Lower leg skin (tissue), 4 donors: ENCODE measurements around the gene TTC7B. TPM values are rescaled to one million over a fixed set of nuclear protein-coding genes. Genes with fewer than 3 reads are reported as not detected.

Source experiments
- DNase-seq, 2 donors: peaks; one replicate each; pipeline ENCODE4 v3.0.0-alpha.2; 2019; ENCODE audit warnings: low spot score in 2 of 2
- H3K4me3 ChIP-seq: fragments of 200-600 bp; sonication (generic); 2 replicates; pipeline ENCODE4 v1.5.1; 2017; ENCODE audit warnings: mild to moderate bottlenecking, low read depth; ENCODE audit not compliant: poor library complexity, severe bottlenecking
- CTCF ChIP-seq, 3 donors: fragments of 450-650 bp; IDR thresholded peaks; one replicate each; pipeline ENCODE4 v1.5.1; 2016; ENCODE audit warnings: antibody characterized with exemption in 3 of 3, mild to moderate bottlenecking in 3 of 3, moderate library complexity in 2 of 3
- POLR2A ChIP-seq, 2 donors: fragments of 450-650 bp; IDR thresholded peaks; one replicate each; pipeline ENCODE4 v1.6.1; 2016 to 2017; ENCODE audit warnings: antibody characterized with exemption in 2 of 2, mild to moderate bottlenecking in 1 of 2, moderate library complexity in 1 of 2
- WGBS, 2 donors: methylation state at CpG; one replicate each; pipeline ENCODE4 v1.1.5; 2018; 5-methylcytosine and 5-hydroxymethylcytosine counted together
- intact Hi-C: fragments of 100-400 bp; cut with DNase I; formaldehyde crosslinking; loops from one replicate; pipeline ENCODE4 v1.15.0; 2023; ENCODE audit warnings: low total_unique reads
- total RNA-seq, 4 donors: library from RNA; depleted of rRNA; stranded (reverse); fragments of >200 nt; gene quantifications; one replicate each; pipeline ENCODE4 v1.1.0, GENCODE V29; 2016

Gene TTC7B
- total RNA-seq, 4 donors from 2014 or later: 10.3 to 28.7 (median 20.2) TPM

GRCh38 chr14:90624732-90625400 lies 191.4 kb downstream of the TTC7B start:
- TF ChIP-seq CTCF (IDR thresholded peaks at IDR 0.05) (no peak), POLR2A (IDR thresholded peaks at IDR 0.05) (no peak)
- WGBS, 2 donors: 57 to 59% methylated on average over 14 of the region's 14 CpGs
- intact Hi-C loops: no loop called here
- DNase-seq: no peak
- H3K4me3 ChIP-seq: no peak overlapping the region

- no peak for DNase-seq
- TF ChIP-seq POLR2A (IDR thresholded peaks at IDR 0.05): no peak
- TF ChIP-seq CTCF (IDR thresholded peaks at IDR 0.05): no peak
- 49 to 51% methylated on average over 8 of the region's 8 CpGs for WGBS, 2 donors
- no peak overlapping the region for H3K4me3 ChIP-seq
- intact Hi-C loops: no loop called here
Observed at GRCh38 chr14:90624227-90624626, 192.0 kb downstream of the TTC7B start.

GRCh38 chr14:90621201-90621600 lies 195.0 kb downstream of the TTC7B start:
- WGBS, 2 donors: 94 to 95% methylated on average over 32 of the region's 32 CpGs
- TF ChIP-seq CTCF (IDR thresholded peaks at IDR 0.05) (no peak), POLR2A (IDR thresholded peaks at IDR 0.05) (no peak)
- DNase-seq: no peak
- intact Hi-C loops: no loop called here
- H3K4me3 ChIP-seq: no peak overlapping the region

GRCh38 chr14:90620568-90621077 lies 195.6 kb downstream of the TTC7B start:
- intact Hi-C loops: no loop called here

GRCh38 chr14:90619911-90620310 lies 196.3 kb downstream of the TTC7B start:
- WGBS, 2 donors: 68% methylated on average over 8 of the region's 8 CpGs
- TF ChIP-seq CTCF (IDR thresholded peaks at IDR 0.05) (no peak), POLR2A (IDR thresholded peaks at IDR 0.05) (no peak)
- intact Hi-C loops: no loop called here
- no peak overlapping the region for H3K4me3 ChIP-seq
- no peak for DNase-seq

More at GRCh38 chr14:90620568-90621077, 195.6 kb downstream of the TTC7B start:
- no peak overlapping the region for H3K4me3 ChIP-seq
- WGBS, 2 donors: 51 to 67% methylated on average over 7 of the region's 7 CpGs
- DNase-seq: no peak
- TF ChIP-seq POLR2A (IDR thresholded peaks at IDR 0.05): no peak
- TF ChIP-seq CTCF (IDR thresholded peaks at IDR 0.05): no peak

GRCh38 chr14:90617961-90618360 lies 198.3 kb downstream of the TTC7B start:
- WGBS, 2 donors: 64 to 71% methylated on average over 7 of the region's 7 CpGs
- DNase-seq: no peak
- intact Hi-C loops: no loop called here

More at GRCh38 chr14:90617961-90618360, 198.3 kb downstream of the TTC7B start:
- no peak overlapping the region for H3K4me3 ChIP-seq
- TF ChIP-seq CTCF (IDR thresholded peaks at IDR 0.05): no peak
- no peak for TF ChIP-seq POLR2A (IDR thresholded peaks at IDR 0.05)
